Measurements from ENCODE around the gene PARD3.
"Not testable (repeated sequence)": the region's sequence is repeated elsewhere in the genome, so short reads cannot be mapped to it uniquely, and the experiment has no call there.

Gene PARD3

GRCh38 chr10:34705563-34705962, 109.5 kb downstream of the PARD3 start:
- no peak for DNase-seq (ENCODE audit: low read depth)
- H3K4me3 ChIP-seq (ENCODE audit: low read depth, low read length) = no peak overlapping the region
- no peak for TF ChIP-seq CTCF (IDR thresholded peaks at IDR 0.05; ENCODE audit: low read depth, low read length, missing control alignments)
- in situ Hi-C loops (cut with HindIII; ENCODE audit: low sequenced_read_pairs) = no loop called here

GRCh38 chr10:34704526-34705184, 110.4 kb downstream of the PARD3 start:
- no peak overlapping the region for H3K4me3 ChIP-seq (ENCODE audit: low read depth, low read length)
- in situ Hi-C loops (cut with HindIII; ENCODE audit: low sequenced_read_pairs) = no loop called here
- TF ChIP-seq CTCF (IDR thresholded peaks at IDR 0.05; ENCODE audit: low read depth, low read length, missing control alignments) = no peak
- no peak for DNase-seq (ENCODE audit: low read depth)

- H3K4me3 ChIP-seq (ENCODE audit: low read depth, low read length) = no peak overlapping the region
- no peak for TF ChIP-seq CTCF (IDR thresholded peaks at IDR 0.05; ENCODE audit: low read depth, low read length, missing control alignments)
- DNase-seq (ENCODE audit: low read depth) = no peak
- in situ Hi-C loops (cut with HindIII; ENCODE audit: low sequenced_read_pairs) = no loop called here
These were observed 112.1 kb downstream of the PARD3 start for GRCh38 chr10:34702982-34703381.

- in situ Hi-C loops (cut with HindIII; ENCODE audit: low sequenced_read_pairs) = no loop called here
- no peak overlapping the region for H3K4me3 ChIP-seq (ENCODE audit: low read depth, low read length)
- TF ChIP-seq CTCF (IDR thresholded peaks at IDR 0.05; ENCODE audit: low read depth, low read length, missing control alignments) = no peak
- DNase-seq (ENCODE audit: low read depth) = no peak
These were observed 112.8 kb downstream of the PARD3 start for GRCh38 chr10:34702093-34702937.

- no peak overlapping the region for H3K4me3 ChIP-seq (ENCODE audit: low read depth, low read length)
- no peak for DNase-seq (ENCODE audit: low read depth)
- in situ Hi-C loops (cut with HindIII; ENCODE audit: low sequenced_read_pairs) = no loop called here
- no peak for TF ChIP-seq CTCF (IDR thresholded peaks at IDR 0.05; ENCODE audit: low read depth, low read length, missing control alignments)
These were observed 113.9 kb downstream of the PARD3 start for GRCh38 chr10:34701194-34701593.

- in situ Hi-C loops (cut with HindIII; ENCODE audit: low sequenced_read_pairs); H3K4me3 ChIP-seq (ENCODE audit: low read depth, low read length); DNase-seq (ENCODE audit: low read depth): not testable (repeated sequence)
These were observed 114.3 kb downstream of the PARD3 start for GRCh38 chr10:34700752-34701151.

GRCh38 chr10:34699904-34700517, 115.1 kb downstream of the PARD3 start:
- no peak overlapping the region for H3K4me3 ChIP-seq (ENCODE audit: low read depth, low read length)
- in situ Hi-C loops (cut with HindIII; ENCODE audit: low sequenced_read_pairs) = no loop called here
- no peak for TF ChIP-seq CTCF (IDR thresholded peaks at IDR 0.05; ENCODE audit: low read depth, low read length, missing control alignments)
- DNase-seq (ENCODE audit: low read depth) = no peak
